Liver (tissue), 9 donors: Measurements from ENCODE around the gene HCN2. TPM values are rescaled to one million over a fixed set of nuclear protein-coding genes. Genes with fewer than 3 reads are reported as not detected.

Experiments
- DNase-seq: peaks from one replicate; pipeline ENCODE4 v3.0.0-alpha.2; 2017; ENCODE audit warnings: low spot score
- H3K27ac ChIP-seq, 2 donors: one replicate each; pipeline ENCODE4 v1.7.0; 2013; ENCODE audit warnings: inconsistent platforms in 2 of 2, low read length in 2 of 2, control low read depth in 1 of 2, low read depth in 1 of 2, mild to moderate bottlenecking in 1 of 2
- H3K27me3 ChIP-seq, 4 donors: one replicate each; pipeline versions ENCODE4 v1.6.1 to v1.7.0; 2013; ENCODE audit warnings: low read length in 3 of 4, inconsistent platforms in 1 of 4, mild to moderate bottlenecking in 1 of 4, moderate library complexity in 1 of 4; ENCODE audit not compliant: control insufficient read depth in 4 of 4, insufficient read depth in 4 of 4
- H3K36me3 ChIP-seq, 4 donors: one replicate each; pipeline versions ENCODE4 v1.6.1 to v1.7.0; 2013; ENCODE audit warnings: low read length in 3 of 4, mild to moderate bottlenecking in 3 of 4, low read depth in 1 of 4, moderate library complexity in 1 of 4; ENCODE audit not compliant: control insufficient read depth in 4 of 4, insufficient read depth in 3 of 4
- H3K4me1 ChIP-seq, 4 donors: one replicate each; pipeline versions ENCODE4 v1.6.1 to v1.7.0; 2013; ENCODE audit warnings: low read length in 3 of 4, mild to moderate bottlenecking in 3 of 4, moderate library complexity in 1 of 4; ENCODE audit not compliant: control insufficient read depth in 4 of 4, insufficient read depth in 4 of 4
- H3K4me3 ChIP-seq, 3 donors: one replicate each; pipeline versions ENCODE4 v1.6.1 to v1.7.0; 2013; ENCODE audit warnings: low read length in 3 of 3, control low read depth in 1 of 3, low read depth in 1 of 3, mild to moderate bottlenecking in 1 of 3
- H3K9ac ChIP-seq, 2 donors: one replicate each; pipeline ENCODE4 v1.7.0; 2013; ENCODE audit warnings: low read length in 2 of 2, mild to moderate bottlenecking in 2 of 2, moderate library complexity in 2 of 2, control low read depth in 1 of 2, low read depth in 1 of 2
- H3K9me3 ChIP-seq, 4 donors: one replicate each; pipeline versions ENCODE4 v1.6.1 to v1.7.0; 2013; ENCODE audit warnings: low read length in 3 of 4; ENCODE audit not compliant: control insufficient read depth in 4 of 4
- EGR1 ChIP-seq, 2 donors: IDR thresholded peaks; 2 replicates each; pipeline ENCODE4 v1.6.1; 2016 to 2018; ENCODE audit warnings: antibody characterized with exemption in 2 of 2, low read depth in 2 of 2
- FOXA1 ChIP-seq: IDR thresholded peaks from 2 replicates; pipeline ENCODE4 v1.6.1; 2016; ENCODE audit warnings: antibody characterized with exemption
- FOXA2 ChIP-seq: IDR thresholded peaks from 2 replicates; pipeline ENCODE4 v1.6.1; 2016; ENCODE audit warnings: antibody characterized with exemption
- GABPA ChIP-seq, 2 donors: IDR thresholded peaks in 1 of 2; conservative IDR thresholded peaks in 1 of 2; 2 replicates each; pipeline ENCODE4 v1.6.1; 2016; ENCODE audit warnings: antibody characterized with exemption in 2 of 2, mild to moderate bottlenecking in 1 of 2, moderate library complexity in 1 of 2
- HNF4A ChIP-seq, 2 donors: conservative IDR thresholded peaks; 2 replicates each; pipeline ENCODE4 v1.6.1; 2016; ENCODE audit warnings: antibody characterized with exemption in 2 of 2, mild to moderate bottlenecking in 2 of 2
- HNF4G ChIP-seq: IDR thresholded peaks from 2 replicates; pipeline ENCODE4 v1.6.1; 2016; ENCODE audit warnings: antibody characterized with exemption
- JUND ChIP-seq, 2 donors: IDR thresholded peaks; 2 replicates each; pipeline ENCODE4 v1.6.1; 2016; ENCODE audit warnings: antibody characterized with exemption in 2 of 2
- NR2F2 ChIP-seq: IDR thresholded peaks from 2 replicates; pipeline ENCODE4 v1.6.1; 2016; ENCODE audit warnings: antibody characterized with exemption
- RAD21 ChIP-seq, 2 donors: IDR thresholded peaks; 2 replicates each; pipeline ENCODE4 v1.6.1; 2016; ENCODE audit warnings: antibody characterized with exemption in 2 of 2, mild to moderate bottlenecking in 2 of 2
- RXRA ChIP-seq, 2 donors: IDR thresholded peaks; 2 replicates each; pipeline ENCODE4 v1.6.1; 2017 to 2018; ENCODE audit warnings: antibody characterized with exemption in 2 of 2, mild to moderate bottlenecking in 1 of 2
- SP1 ChIP-seq: IDR thresholded peaks from 2 replicates; pipeline ENCODE4 v1.6.1; 2018; ENCODE audit warnings: antibody characterized with exemption, mild to moderate bottlenecking
- TAF1 ChIP-seq: conservative IDR thresholded peaks from 2 replicates; pipeline ENCODE4 v1.6.1; 2016; ENCODE audit warnings: antibody characterized with exemption, mild to moderate bottlenecking
- YY1 ChIP-seq: IDR thresholded peaks from 2 replicates; pipeline ENCODE4 v1.6.1; 2016; ENCODE audit warnings: antibody characterized with exemption, mild to moderate bottlenecking
- WGBS: extraction: QIAGEN DNeasy Blood & Tissue Kit; methylation state at CpG from one replicate; pipeline ENCODE4 v1.1.7; 2013; 5-methylcytosine and 5-hydroxymethylcytosine counted together
- polyA plus RNA-seq, 2 donors: library from polyadenylated mRNA; stranded (reverse) in 1 of 2; unstranded in 1 of 2; fragments of 200-250 nt in 1 of 2; fragments of >200 nt in 1 of 2; fragmentation: Nextera tagmentation in 1 of 2; extraction: Ambion mirVana in 1 of 2; gene quantifications; one replicate each; pipeline versions ENCODE4 v1.2.1 to v1.2.3, GENCODE V29; 2013 to 2015
- total RNA-seq, 2 donors: library from RNA; depleted of rRNA; stranded (reverse); fragments of >200 nt; gene quantifications; one replicate each; pipeline ENCODE4 v1.2.3, GENCODE V29; 2014
- TF ChIP-seq, protein P1 (sequence below): IDR thresholded peaks from 2 replicates; pipeline ENCODE4 v1.6.1; 2016; ENCODE audit warnings: antibody characterized with exemption
- TF ChIP-seq, protein P2 (sequence below): fragments of 150-350 bp; IDR thresholded peaks from 2 replicates; pipeline ENCODE4 v1.5.1; 2017; ENCODE audit warnings: improper control_type of control experiment, low read depth, low read length; ENCODE audit not compliant: missing input control
- TF ChIP-seq, protein P3 (sequence below): IDR thresholded peaks from 2 replicates; pipeline ENCODE4 v1.6.1; 2016; ENCODE audit warnings: antibody characterized with exemption
- TF ChIP-seq, protein P4 (sequence below): IDR thresholded peaks from 2 replicates; pipeline ENCODE4 v1.6.1; 2016; ENCODE audit warnings: antibody characterized with exemption
- TF ChIP-seq, protein P5 (sequence below): IDR thresholded peaks from 2 replicates; pipeline ENCODE4 v1.6.1; 2016; ENCODE audit warnings: antibody characterized with exemption, mild to moderate bottlenecking
- donor health status: healthy.
- donor health status: healthy.
- donor health status: healthy.
- donor health status: healthy.
- donor health status: healthy.

Gene HCN2
- total and polyA plus RNA-seq, 4 donors = 0.05 to 0.17 (median 0.13) TPM; not detected in 1

DNA sequence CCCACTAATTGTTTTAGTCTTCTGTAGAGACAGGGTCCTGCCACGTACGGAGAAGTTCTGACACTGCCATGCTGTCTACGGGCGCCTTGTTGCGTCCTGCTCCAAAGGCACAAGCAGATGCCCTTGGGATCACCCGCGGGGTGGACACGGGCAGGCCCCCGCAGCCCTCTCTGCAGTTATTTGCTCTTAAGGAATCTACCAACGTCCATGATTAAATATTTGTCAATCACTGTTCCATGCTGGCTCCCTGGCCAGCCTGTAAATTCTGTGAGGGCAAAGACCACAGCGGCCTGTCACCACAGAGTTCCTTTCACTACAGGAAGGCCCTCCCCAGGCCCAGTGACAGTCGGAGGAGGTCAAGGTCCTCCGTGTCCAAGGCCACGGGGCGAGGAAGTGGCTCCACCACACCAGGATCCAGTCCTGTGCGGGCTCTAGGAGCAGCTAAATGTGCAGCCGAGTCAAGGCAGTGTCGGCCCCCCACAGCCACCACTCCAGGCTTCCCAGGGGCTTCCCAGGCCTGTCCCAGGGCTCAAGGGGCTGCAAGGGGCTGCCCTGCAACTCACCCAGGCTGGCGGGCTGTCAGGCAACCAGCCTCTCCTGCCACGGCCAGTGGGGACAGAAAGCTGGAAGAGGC is 71.2 kb downstream of the HCN2 start:
- Histone ChIP-seq H3K9me3 (no peaks in the 10 kb centered on the region), H3K9ac (peak overlapping the region; percentile 68 to 98), H3K4me3 (peak overlapping the region; percentile 80 to 95 (median 92)), H3K27me3 (no peaks in the 10 kb centered on the region), H3K36me3 (no peaks in the 10 kb centered on the region), H3K4me1 (peaks cover 28 to 70% (median 54%) of the 10 kb centered on the region in 4 donors), H3K27ac (peak overlapping the region; percentile 89 to 96)
- TF ChIP-seq TAF1 (peak; percentile 57), GABPA (IDR thresholded peaks at IDR 0.05 in 1 of 2, conservative IDR thresholded peaks at IDR 0.05 in 1 of 2) (peak in 1 of 2 donors; percentile 80), JUND (IDR thresholded peaks at IDR 0.05) (peak in 1 of 2 donors; percentile 53), EGR1 (IDR thresholded peaks at IDR 0.05; ENCODE audit: low read depth in 2 of 2) (peak in 1 of 2 donors; percentile 38), YY1 (peak; percentile 81), HNF4A (conservative IDR thresholded peaks at IDR 0.05) (peak; percentile 93 to 94), FOXA2 (peak; percentile 43), NR2F2 (peak; percentile 89), RXRA (IDR thresholded peaks at IDR 0.05) (peak; percentile 80 to 87), SP1 (peak; percentile 95), HNF4G (peak; percentile 86), FOXA1 (no peak), RAD21 (IDR thresholded peaks at IDR 0.05) (no peak)
- TF ChIP-seq, protein P1, sequence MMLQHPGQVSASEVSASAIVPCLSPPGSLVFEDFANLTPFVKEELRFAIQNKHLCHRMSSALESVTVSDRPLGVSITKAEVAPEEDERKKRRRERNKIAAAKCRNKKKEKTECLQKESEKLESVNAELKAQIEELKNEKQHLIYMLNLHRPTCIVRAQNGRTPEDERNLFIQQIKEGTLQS = no peak
- TF ChIP-seq, protein P2, sequence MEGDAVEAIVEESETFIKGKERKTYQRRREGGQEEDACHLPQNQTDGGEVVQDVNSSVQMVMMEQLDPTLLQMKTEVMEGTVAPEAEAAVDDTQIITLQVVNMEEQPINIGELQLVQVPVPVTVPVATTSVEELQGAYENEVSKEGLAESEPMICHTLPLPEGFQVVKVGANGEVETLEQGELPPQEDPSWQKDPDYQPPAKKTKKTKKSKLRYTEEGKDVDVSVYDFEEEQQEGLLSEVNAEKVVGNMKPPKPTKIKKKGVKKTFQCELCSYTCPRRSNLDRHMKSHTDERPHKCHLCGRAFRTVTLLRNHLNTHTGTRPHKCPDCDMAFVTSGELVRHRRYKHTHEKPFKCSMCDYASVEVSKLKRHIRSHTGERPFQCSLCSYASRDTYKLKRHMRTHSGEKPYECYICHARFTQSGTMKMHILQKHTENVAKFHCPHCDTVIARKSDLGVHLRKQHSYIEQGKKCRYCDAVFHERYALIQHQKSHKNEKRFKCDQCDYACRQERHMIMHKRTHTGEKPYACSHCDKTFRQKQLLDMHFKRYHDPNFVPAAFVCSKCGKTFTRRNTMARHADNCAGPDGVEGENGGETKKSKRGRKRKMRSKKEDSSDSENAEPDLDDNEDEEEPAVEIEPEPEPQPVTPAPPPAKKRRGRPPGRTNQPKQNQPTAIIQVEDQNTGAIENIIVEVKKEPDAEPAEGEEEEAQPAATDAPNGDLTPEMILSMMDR = no peak
- TF ChIP-seq, protein P3, sequence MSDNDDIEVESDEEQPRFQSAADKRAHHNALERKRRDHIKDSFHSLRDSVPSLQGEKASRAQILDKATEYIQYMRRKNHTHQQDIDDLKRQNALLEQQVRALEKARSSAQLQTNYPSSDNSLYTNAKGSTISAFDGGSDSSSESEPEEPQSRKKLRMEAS = no peak
- TF ChIP-seq, protein P4, sequence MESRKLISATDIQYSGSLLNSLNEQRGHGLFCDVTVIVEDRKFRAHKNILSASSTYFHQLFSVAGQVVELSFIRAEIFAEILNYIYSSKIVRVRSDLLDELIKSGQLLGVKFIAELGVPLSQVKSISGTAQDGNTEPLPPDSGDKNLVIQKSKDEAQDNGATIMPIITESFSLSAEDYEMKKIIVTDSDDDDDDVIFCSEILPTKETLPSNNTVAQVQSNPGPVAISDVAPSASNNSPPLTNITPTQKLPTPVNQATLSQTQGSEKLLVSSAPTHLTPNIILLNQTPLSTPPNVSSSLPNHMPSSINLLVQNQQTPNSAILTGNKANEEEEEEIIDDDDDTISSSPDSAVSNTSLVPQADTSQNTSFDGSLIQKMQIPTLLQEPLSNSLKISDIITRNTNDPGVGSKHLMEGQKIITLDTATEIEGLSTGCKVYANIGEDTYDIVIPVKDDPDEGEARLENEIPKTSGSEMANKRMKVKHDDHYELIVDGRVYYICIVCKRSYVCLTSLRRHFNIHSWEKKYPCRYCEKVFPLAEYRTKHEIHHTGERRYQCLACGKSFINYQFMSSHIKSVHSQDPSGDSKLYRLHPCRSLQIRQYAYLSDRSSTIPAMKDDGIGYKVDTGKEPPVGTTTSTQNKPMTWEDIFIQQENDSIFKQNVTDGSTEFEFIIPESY = no peak
- TF ChIP-seq, protein P5, sequence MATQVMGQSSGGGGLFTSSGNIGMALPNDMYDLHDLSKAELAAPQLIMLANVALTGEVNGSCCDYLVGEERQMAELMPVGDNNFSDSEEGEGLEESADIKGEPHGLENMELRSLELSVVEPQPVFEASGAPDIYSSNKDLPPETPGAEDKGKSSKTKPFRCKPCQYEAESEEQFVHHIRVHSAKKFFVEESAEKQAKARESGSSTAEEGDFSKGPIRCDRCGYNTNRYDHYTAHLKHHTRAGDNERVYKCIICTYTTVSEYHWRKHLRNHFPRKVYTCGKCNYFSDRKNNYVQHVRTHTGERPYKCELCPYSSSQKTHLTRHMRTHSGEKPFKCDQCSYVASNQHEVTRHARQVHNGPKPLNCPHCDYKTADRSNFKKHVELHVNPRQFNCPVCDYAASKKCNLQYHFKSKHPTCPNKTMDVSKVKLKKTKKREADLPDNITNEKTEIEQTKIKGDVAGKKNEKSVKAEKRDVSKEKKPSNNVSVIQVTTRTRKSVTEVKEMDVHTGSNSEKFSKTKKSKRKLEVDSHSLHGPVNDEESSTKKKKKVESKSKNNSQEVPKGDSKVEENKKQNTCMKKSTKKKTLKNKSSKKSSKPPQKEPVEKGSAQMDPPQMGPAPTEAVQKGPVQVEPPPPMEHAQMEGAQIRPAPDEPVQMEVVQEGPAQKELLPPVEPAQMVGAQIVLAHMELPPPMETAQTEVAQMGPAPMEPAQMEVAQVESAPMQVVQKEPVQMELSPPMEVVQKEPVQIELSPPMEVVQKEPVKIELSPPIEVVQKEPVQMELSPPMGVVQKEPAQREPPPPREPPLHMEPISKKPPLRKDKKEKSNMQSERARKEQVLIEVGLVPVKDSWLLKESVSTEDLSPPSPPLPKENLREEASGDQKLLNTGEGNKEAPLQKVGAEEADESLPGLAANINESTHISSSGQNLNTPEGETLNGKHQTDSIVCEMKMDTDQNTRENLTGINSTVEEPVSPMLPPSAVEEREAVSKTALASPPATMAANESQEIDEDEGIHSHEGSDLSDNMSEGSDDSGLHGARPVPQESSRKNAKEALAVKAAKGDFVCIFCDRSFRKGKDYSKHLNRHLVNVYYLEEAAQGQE = peak; percentile 81
- DNase-seq = peak; percentile 60
- WGBS = 5% methylated on average over 20 of the region's 20 CpGs
